ENCODE measurements around the gene FLRT3. TPM values are rescaled to one million over a fixed set of nuclear protein-coding genes. Genes with fewer than 3 reads are reported as not detected.

Gene FLRT3
- total RNA-seq, 1 donor from 2014 or later: 14.6 TPM

- H3K36me3 Mint-ChIP-seq (ENCODE audit: low read depth, unreplicated experiment): no peaks in the 10 kb centered on the region
- no peaks in the 10 kb centered on the region for H3K27me3 ChIP-seq (ENCODE audit: insufficient read depth, low read length)
These were observed 45.9 kb downstream of the FLRT3 start for GRCh38 chr20:14291502-14291901.

GRCh38 chr20:14288341-14289330, 48.8 kb downstream of the FLRT3 start:
- FAIRE-seq (peak; percentile 29), DNase-seq (ENCODE audit: low read depth) (peak; percentile 25)
- Mint-ChIP-seq H3K9me3 (ENCODE audit: unreplicated experiment) (no peaks in the 10 kb centered on the region), H3K4me3 (ENCODE audit: unreplicated experiment) (no peak overlapping the region), H3K36me3 (ENCODE audit: low read depth, unreplicated experiment) (no peaks in the 10 kb centered on the region), H3K27ac (ENCODE audit: unreplicated experiment) (peak overlapping the region; percentile 73), H3K27me3 (ENCODE audit: low read depth, unreplicated experiment) (no peaks in the 10 kb centered on the region), H3K4me1 (ENCODE audit: low read depth, unreplicated experiment) (peaks cover 7% of the 10 kb centered on the region)
- Histone ChIP-seq H3K4me1 (ENCODE audit: insufficient read depth, low read length) (peaks cover 3% of the 10 kb centered on the region), H4K20me1 (ENCODE audit: insufficient read depth, low read length) (no peaks in the 10 kb centered on the region), H3K27me3 (ENCODE audit: insufficient read depth, low read length) (no peaks in the 10 kb centered on the region), H3K79me2 (ENCODE audit: insufficient read depth, low read length) (no peaks in the 10 kb centered on the region), H3K9me3 (ENCODE audit: insufficient read depth, low read depth, low read length) (no peaks in the 10 kb centered on the region), H3K9ac (ENCODE audit: low read length) (no peak overlapping the region), H3K27ac (ENCODE audit: low read depth, low read length) (peak overlapping the region; percentile 42), H3K4me2 (ENCODE audit: low read length) (peak overlapping the region; percentile 25), H3K4me3 (ENCODE audit: insufficient read depth, low read depth, low read length) (no peak overlapping the region), H2AFZ (ENCODE audit: low read depth, low read length) (peak overlapping the region; percentile 8), H3K36me3 (ENCODE audit: insufficient read depth, low read length) (no peaks in the 10 kb centered on the region)
- TF ChIP-seq CTCF (IDR thresholded peaks at IDR 0.05; ENCODE audit: insufficient read depth, low read depth, low read length): no peak
- no peak for TF ChIP-seq EZH2 (IDR thresholded peaks at IDR 0.05; ENCODE audit: insufficient read depth, low read length)

More at GRCh38 chr20:14291502-14291901, 45.9 kb downstream of the FLRT3 start:
- Histone ChIP-seq H2AFZ (ENCODE audit: low read depth, low read length) (no peak overlapping the region), H3K79me2 (ENCODE audit: insufficient read depth, low read length) (no peaks in the 10 kb centered on the region), H3K27ac (ENCODE audit: low read depth, low read length) (no peak overlapping the region), H3K4me2 (ENCODE audit: low read length) (no peak overlapping the region), H3K4me3 (ENCODE audit: insufficient read depth, low read depth, low read length) (no peak overlapping the region), H4K20me1 (ENCODE audit: insufficient read depth, low read length) (no peaks in the 10 kb centered on the region), H3K36me3 (ENCODE audit: insufficient read depth, low read length) (no peaks in the 10 kb centered on the region), H3K9ac (ENCODE audit: low read length) (no peak overlapping the region), H3K9me3 (ENCODE audit: insufficient read depth, low read depth, low read length) (no peaks in the 10 kb centered on the region), H3K4me1 (ENCODE audit: insufficient read depth, low read length) (peaks cover 3% of the 10 kb centered on the region)
- Mint-ChIP-seq H3K27me3 (ENCODE audit: low read depth, unreplicated experiment) (no peaks in the 10 kb centered on the region), H3K4me1 (ENCODE audit: low read depth, unreplicated experiment) (peaks cover 8% of the 10 kb centered on the region), H3K9me3 (ENCODE audit: unreplicated experiment) (no peaks in the 10 kb centered on the region), H3K4me3 (ENCODE audit: unreplicated experiment) (no peak overlapping the region), H3K27ac (ENCODE audit: unreplicated experiment) (no peak overlapping the region)
- TF ChIP-seq CTCF (IDR thresholded peaks at IDR 0.05; ENCODE audit: insufficient read depth, low read depth, low read length) (no peak), EZH2 (IDR thresholded peaks at IDR 0.05; ENCODE audit: insufficient read depth, low read length) (no peak)
- FAIRE-seq (no peak), DNase-seq (ENCODE audit: low read depth) (no peak)

DNA sequence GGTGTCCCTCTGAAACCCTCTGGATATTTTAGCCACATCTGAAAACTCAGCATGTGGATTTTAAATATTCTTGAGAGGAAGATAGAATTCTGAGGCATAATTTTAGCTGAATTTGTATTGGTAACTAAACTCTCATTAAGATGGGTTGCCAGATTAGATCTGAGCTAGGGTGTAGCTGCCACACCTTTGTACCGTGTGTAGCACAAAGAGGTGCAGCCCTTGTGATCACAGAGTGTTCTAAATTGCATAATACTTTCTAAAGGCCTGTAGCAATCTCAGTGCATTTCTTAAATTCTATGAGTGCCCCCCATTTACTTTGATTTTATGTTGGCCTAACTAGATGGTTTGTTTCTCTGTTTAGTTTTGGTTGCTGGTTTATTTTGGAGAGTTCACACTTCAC, 53.0 kb downstream of the FLRT3 start:
- H3K4me2 ChIP-seq (ENCODE audit: low read length): no peak overlapping the region
- Mint-ChIP-seq H3K4me1 (ENCODE audit: low read depth, unreplicated experiment) (peaks cover 7% of the 10 kb centered on the region), H3K9me3 (ENCODE audit: unreplicated experiment) (peaks cover 3% of the 10 kb centered on the region), H3K36me3 (ENCODE audit: low read depth, unreplicated experiment) (no peaks in the 10 kb centered on the region), H3K27ac (ENCODE audit: unreplicated experiment) (no peak overlapping the region), H3K4me3 (ENCODE audit: unreplicated experiment) (no peak overlapping the region), H3K27me3 (ENCODE audit: low read depth, unreplicated experiment) (no peaks in the 10 kb centered on the region)
- no peak overlapping the region for H3K27ac ChIP-seq (ENCODE audit: low read depth, low read length)
- no peak overlapping the region for H2AFZ ChIP-seq (ENCODE audit: low read depth, low read length)
- no peaks in the 10 kb centered on the region for H3K36me3 ChIP-seq (ENCODE audit: insufficient read depth, low read length)
- H3K27me3 ChIP-seq (ENCODE audit: insufficient read depth, low read length): no peaks in the 10 kb centered on the region
- no peaks in the 10 kb centered on the region for H3K79me2 ChIP-seq (ENCODE audit: insufficient read depth, low read length)
- H4K20me1 ChIP-seq (ENCODE audit: insufficient read depth, low read length): no peaks in the 10 kb centered on the region
- DNase-seq (ENCODE audit: low read depth) (no peak), FAIRE-seq (no peak)
- H3K4me3 ChIP-seq (ENCODE audit: insufficient read depth, low read depth, low read length): no peak overlapping the region
- no peaks in the 10 kb centered on the region for H3K9me3 ChIP-seq (ENCODE audit: insufficient read depth, low read depth, low read length)
- no peak overlapping the region for H3K9ac ChIP-seq (ENCODE audit: low read length)
- TF ChIP-seq EZH2 (IDR thresholded peaks at IDR 0.05; ENCODE audit: insufficient read depth, low read length): no peak
- TF ChIP-seq CTCF (IDR thresholded peaks at IDR 0.05; ENCODE audit: insufficient read depth, low read depth, low read length): no peak
- peaks cover 3% of the 10 kb centered on the region for H3K4me1 ChIP-seq (ENCODE audit: insufficient read depth, low read length)
